C4-2B (cell line): ENCODE results near the gene DBNDD1.

Source experiments
- CTCF ChIP-seq: fragments of 450-650 bp; conservative IDR thresholded peaks from 2 replicates; pipeline ENCODE4 v1.5.1; 2017; ENCODE audit warnings: mild to moderate bottlenecking
- ZFX ChIP-seq: fragments of 450-650 bp; IDR thresholded peaks from 2 replicates; pipeline ENCODE4 v1.6.1; 2017

- TF ChIP-seq CTCF (no peak), ZFX (no peak)
Measured at GRCh38 chr16:89960966-89961365, 58.3 kb downstream of the DBNDD1 start.
